Forelimb muscle (tissue), 1 donor: Measurements from ENCODE around the gene HTRA3. TPM values are rescaled to one million over a fixed set of nuclear protein-coding genes. Genes with fewer than 3 reads are reported as not detected.

Source experiments
- DNase-seq: peaks from one replicate; pipeline ENCODE4 v3.0.0-alpha.2; 2013; ENCODE audit warnings: low read depth
- polyA plus RNA-seq: library from polyadenylated mRNA; unstranded; fragments of 120-200 nt; gene quantifications from one replicate; pipeline ENCODE4 v1.2.1, GENCODE V29; 2013; ENCODE audit not compliant: insufficient read length

The HTRA3 gene
- polyA plus RNA-seq, 1 donor, result 47.5 TPM

GRCh38 chr4:8266508-8266907, 3.0 kb upstream of the HTRA3 start:
- no peak for DNase-seq

GRCh38 chr4:8267077-8267476, 2.5 kb upstream of the HTRA3 start:
- no peak for DNase-seq

- DNase-seq, result no peak
These were observed 1.3 kb upstream of the HTRA3 start for GRCh38 chr4:8268211-8268610.

DNA sequence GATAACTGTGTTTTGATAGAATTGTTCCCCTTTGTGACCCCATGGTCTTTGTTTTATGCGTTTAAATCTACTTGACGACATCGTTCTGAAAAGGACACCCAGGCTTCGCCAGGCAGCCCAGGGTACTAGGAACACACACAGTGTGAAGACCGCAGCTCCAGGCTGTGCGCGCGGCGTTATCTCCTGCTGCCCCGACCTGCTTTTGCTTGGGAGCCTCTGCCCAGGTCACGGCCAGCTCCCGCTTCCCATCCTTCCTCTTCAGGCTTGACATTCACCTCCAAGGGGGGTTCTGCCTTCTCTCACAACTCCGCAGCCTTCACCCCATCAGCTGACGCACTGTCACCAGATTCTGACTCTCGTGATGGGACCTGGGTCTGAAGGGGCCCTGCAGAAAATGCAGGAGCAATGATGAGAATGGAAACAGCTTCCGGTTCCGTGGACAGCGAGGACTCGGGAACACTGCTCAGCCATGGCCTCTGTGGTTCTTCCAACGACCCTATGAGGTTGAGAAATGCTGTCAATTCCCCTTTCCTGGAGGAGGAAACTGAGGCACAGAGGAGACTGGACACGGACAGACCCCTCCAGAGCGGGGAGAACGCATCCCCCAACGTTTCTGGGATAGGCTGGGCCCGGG, 536 bp upstream of the HTRA3 start:
- no peak for DNase-seq

DNA sequence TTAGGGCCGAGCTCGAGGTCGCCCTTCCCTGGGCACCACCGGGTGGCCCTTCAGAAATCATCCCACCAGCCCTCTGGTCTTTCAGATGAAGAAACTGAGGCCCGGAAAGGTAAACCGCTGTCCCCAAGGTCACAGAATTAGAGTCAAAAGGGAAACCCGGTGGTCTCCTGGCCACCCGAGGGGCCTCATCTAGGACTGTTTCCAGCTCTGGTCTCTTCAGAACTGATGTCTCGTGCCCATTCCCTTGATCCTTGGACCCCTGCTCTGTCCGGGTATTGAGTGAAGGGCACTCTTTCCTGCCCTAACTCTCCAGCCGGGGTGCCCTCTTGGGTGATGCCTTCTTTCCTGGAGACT, 841 bp downstream of the HTRA3 start:
- no peak for DNase-seq

DNA sequence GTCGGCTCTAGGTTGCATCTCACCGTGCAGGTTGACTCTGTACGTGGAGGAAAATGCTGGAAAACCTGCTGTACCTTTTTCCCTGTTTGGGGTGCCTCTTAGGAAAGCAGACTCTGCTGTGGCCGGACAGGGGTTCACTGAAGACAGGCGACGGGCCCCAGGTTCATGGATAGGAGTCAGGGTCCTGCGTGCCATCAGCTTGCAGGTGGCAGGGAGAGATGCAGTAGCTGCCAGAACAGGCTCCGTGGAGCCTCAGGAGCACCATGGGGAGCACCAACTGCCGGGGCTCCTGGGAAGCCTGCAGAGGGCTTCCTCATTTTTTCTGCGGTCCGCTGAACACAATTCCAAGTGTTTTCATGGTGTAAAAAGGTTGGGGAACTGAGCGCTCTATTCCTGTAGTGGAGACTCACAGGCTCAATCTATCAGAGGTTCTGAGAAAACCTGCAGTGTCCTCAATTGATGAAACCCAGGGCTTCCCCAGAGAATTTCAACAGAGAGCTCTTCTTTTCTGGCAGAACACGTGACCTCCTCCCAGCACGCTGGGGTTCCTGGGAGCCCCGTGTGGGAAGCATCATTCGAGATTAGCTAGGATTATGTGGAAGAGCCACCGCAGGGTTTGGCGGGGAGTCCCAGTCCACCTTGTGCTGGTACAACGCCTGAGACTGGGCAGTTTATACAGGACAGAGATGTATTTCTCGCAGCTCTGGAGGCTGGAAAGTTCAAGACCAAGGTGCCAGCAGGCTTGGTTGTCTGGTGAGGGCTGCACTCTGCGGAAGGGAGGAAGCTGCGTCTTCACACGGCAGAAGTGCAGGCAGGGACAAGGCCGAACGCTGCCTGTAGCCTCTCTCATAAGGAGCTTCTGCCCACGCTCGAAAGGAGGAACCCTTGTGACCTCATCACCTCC, 1.6 kb downstream of the HTRA3 start:
- DNase-seq, result no peak

DNA sequence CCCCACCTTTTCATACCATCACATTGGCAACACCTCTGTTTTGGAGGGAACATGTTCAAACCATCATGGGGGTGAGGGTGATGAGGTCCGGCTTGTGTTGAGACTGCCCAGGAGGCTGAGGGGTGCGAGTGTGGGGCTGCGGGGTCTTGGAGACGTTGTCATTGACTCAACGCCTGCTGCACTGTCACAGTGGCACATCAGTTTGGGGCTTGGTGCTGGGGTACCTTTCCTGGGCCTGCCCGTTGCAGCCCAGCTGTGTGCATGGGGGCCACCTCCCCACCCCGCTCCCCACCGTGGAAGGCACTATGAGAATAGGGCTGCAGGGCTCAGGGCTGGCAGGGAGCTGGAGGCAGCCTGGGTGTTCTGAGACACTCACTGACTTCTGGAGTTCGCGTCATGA, 2.3 kb downstream of the HTRA3 start:
- no peak for DNase-seq

GRCh38 chr4:8272472-8273428, 3.2 kb downstream of the HTRA3 start:
- DNase-seq, result no peak

- no peak for DNase-seq
These were observed 3.9 kb downstream of the HTRA3 start for GRCh38 chr4:8273450-8273849.

- DNase-seq, result no peak
These were observed 4.6 kb downstream of the HTRA3 start for GRCh38 chr4:8274066-8274652.

- peak; percentile 55 for DNase-seq
These were observed 5.4 kb downstream of the HTRA3 start for GRCh38 chr4:8274765-8275547.

GRCh38 chr4:8275548-8275910, 6.0 kb downstream of the HTRA3 start:
- DNase-seq, result no peak

DNA sequence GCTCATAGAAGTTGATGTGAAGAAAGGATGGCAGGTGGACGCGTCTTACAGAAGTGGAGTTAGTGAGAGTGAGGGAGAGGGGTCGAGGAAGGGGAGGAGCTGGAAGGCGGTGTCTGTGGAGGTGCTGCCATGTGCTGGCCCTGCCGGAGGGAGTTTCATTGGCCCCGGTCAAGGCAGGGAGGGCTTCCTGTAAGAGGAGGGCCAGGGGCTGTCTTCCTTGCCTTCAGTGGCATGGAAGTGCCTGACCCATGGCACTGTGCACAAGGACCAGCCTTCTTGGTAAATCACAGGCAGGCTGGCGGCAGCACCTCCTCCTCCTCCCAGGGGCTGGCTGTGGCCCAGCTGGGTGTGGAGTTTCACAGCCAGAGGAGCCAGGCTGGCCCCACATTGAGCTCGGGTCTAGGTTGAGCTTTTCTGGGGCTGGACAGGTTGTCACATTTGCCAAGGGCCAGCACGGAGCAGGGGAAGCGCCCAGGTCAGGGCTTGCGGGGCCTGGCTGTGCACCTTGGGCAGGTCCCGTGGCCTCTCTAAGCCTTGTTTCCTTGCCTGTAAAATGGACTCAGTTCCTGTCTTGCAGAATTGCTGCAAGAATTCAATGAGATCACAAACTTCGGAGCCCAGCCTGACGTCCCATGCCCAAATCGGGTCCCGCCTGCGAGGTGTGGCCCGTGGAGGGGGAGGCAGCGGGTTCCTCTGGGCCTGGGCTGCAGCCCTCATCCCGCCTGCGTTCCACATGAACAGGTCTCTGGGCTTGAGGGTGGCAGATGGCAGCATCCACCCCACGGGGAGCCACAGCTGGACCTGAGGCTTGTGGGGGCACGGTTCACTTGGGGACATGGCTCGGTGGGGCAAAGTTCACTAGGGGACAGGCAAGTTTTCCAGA, 7.0 kb downstream of the HTRA3 start:
- DNase-seq, result no peak

DNA sequence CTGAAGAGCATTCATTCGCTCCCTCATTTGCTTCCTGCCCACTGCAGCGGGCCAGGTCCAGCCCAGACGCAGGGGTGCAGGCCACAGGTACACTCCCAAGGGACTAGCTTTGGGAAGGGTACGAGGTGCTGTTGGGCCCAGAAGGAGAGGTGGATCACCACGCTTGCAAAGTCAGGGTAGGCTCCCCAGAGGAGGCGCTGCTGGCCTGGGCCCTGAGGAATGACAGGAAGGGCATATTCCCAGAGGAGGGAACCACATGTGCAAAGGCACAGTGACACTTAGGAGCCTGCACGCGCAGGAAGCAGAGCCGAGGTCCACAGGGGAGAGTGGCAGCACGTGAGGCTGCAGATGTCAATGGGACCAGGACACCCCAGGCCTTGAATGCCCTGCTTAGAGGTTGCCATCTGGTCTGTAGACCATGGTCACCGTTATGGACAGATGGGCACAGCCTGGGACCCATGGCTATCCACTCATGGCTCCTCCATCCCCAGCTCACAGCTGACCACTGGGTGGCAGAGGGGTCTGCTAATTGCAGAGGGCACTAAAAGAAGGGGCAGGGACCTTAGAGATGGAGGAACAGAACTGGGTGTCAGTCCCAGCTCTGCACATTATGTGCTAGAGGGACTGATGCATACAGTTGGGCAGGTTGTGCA, 7.9 kb downstream of the HTRA3 start:
- no peak for DNase-seq

DNA sequence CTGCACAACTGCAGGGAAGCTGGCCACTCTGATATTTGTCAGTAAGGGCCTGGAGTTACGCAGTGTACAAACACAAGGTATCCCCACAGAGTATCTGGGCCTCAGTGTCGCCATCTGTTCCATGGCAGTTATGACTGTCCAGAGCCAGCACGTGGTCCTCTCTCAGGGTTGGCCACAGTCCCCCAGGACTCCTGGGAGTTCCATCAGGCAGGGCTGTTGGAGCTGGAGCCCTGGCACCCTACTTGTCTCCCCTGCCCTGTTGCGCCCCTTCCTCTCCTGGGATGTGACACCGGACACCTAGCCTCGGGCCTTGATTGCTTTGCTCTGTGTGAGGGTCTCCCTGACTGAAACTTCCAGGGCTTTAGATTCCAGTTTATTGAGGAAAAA, 8.4 kb downstream of the HTRA3 start:
- no peak for DNase-seq

GRCh38 chr4:8278421-8279287, 9.1 kb downstream of the HTRA3 start:
- peak; percentile 52 for DNase-seq

- no peak for DNase-seq
These were observed 10.0 kb downstream of the HTRA3 start for GRCh38 chr4:8279321-8280157.
